Heart right ventricle (tissue), 16 donors: ENCODE data around the gene FGF7. TPM values are rescaled to one million over a fixed set of nuclear protein-coding genes. Genes with fewer than 3 reads are reported as not detected.

Experiments
- ATAC-seq, 8 donors: fragments of 200-7000 bp; cut with Tn5 transposase; one replicate each; pipeline ENCODE4 v1.9.1; 2020; ENCODE audit warnings: mild to moderate bottlenecking in 8 of 8, moderate library complexity in 8 of 8, moderate number of reproducible peaks in 1 of 8
- DNase-seq, 2 donors: peaks; one replicate each; pipeline ENCODE4 v3.0.0-alpha.2; 2020
- H3K27ac ChIP-seq, 10 donors: fragments of 200-600 bp; sonication (generic) in 2 of 10; one replicate each; pipeline versions ENCODE4 v1.5.0 to v1.8.0; 2020 to 2022; ENCODE audit warnings: mild to moderate bottlenecking in 3 of 10
- H3K27me3 ChIP-seq, 7 donors: fragments of 200-600 bp; one replicate each; pipeline ENCODE4 v1.8.0; 2021 to 2022; ENCODE audit warnings: mild to moderate bottlenecking in 2 of 7
- H3K36me3 ChIP-seq, 9 donors: fragments of 200-600 bp; sonication (generic) in 1 of 9; one replicate each; pipeline versions ENCODE4 v1.5.0 to v1.8.0; 2020 to 2022; ENCODE audit warnings: mild to moderate bottlenecking in 2 of 9
- H3K4me1 ChIP-seq, 9 donors: fragments of 200-600 bp; sonication (generic) in 1 of 9; one replicate each; pipeline versions ENCODE4 v1.5.0 to v1.8.0; 2020 to 2022; ENCODE audit warnings: mild to moderate bottlenecking in 4 of 9
- H3K4me3 ChIP-seq, 10 donors: fragments of 200-600 bp; sonication (generic) in 2 of 10; one replicate each; pipeline versions ENCODE4 v1.5.0 to v1.8.0; 2020 to 2022; ENCODE audit warnings: mild to moderate bottlenecking in 7 of 10, moderate library complexity in 2 of 10
- H3K9me3 ChIP-seq, 11 donors: fragments of 200-600 bp in 10 of 11; sonication (generic) in 2 of 11; one replicate each; pipeline versions ENCODE4 v1.5.0 to v1.8.0; 2013 to 2022; ENCODE audit warnings: mild to moderate bottlenecking in 2 of 11, control low read depth in 1 of 11, moderate library complexity in 1 of 11
- WGBS, 2 donors: extraction: QIAGEN DNeasy Blood & Tissue Kit; methylation state at CpG; one replicate each; pipeline ENCODE4 v1.1.7; 2013; ENCODE audit warnings: inconsistent platforms in 1 of 2; 5-methylcytosine and 5-hydroxymethylcytosine counted together
- intact Hi-C, 10 donors: fragments of 100-400 bp; cut with DNase I; formaldehyde crosslinking; loops; one replicate each; pipeline versions ENCODE4 v1.11.1 to v1.14.2; 2022
- polyA plus RNA-seq, 2 donors: library from polyadenylated mRNA; stranded (reverse); fragments of 200-250 nt; gene quantifications; one replicate each; pipeline ENCODE4 v1.2.3, GENCODE V29; 2013
- total RNA-seq, 10 donors: library from RNA; stranded (reverse); fragmentation: NEBNext Ultra II Directional in 3 of 10; extraction: Animal tissue kit (Norgen Biotek cat#: 25700) in 3 of 10; gene quantifications; one replicate each; pipeline versions ENCODE4 v1.2.1 to v1.2.4, GENCODE V29; 2021 to 2023
- TF ChIP-seq, protein P1 (sequence below), 9 donors: fragments of 200-600 bp; sonication (generic) in 2 of 9; IDR thresholded peaks; one replicate each; pipeline versions ENCODE4 v1.5.0 to v1.8.0; 2021 to 2022; ENCODE audit warnings: antibody characterized with exemption in 9 of 9, mild to moderate bottlenecking in 5 of 9, moderate library complexity in 1 of 9
- donor health status: Arrhythmogenic right ventricular cardiomyopathy.
- donor health status: ischemic (EF 13 %, LVEDD 7.1; RV severe dilation, severe dysfunction).
- donor health status: healthy with polysubstance abuse.
- donor health status: DM: no; HTN: yes; CAD: no.
- donor health status: DM: no; HTN: no; CAD: no.
- donor health status: ischemic (EF 25% LVEDD 6.9; RV normal size, moderate dysfunction).
- donor health status: ischemic (EF 25% LVEDD 5.7; RV mildly dilated, moderate dysfunction).
- donor health status: healthy.
- donor health status: DM: yes; HTN: yes; CAD: no.
- donor health status: Ischemic cardiomyopathy.
- donor health status: ischemic (EF 35%, LVEDD 5.7; RV mildly dilated, moderate dysfunction).
- donor health status: nonischemic (EF 11% LVEDD 7.7; RV severe dilation, severe dysfunction).
- donor health status: DM: yes; HTN: yes; CAD: no.
- donor health status: PGD.
- donor health status: ischemic (EF 29% LVEDD 5.4; RV normal size, mild dysfunction).
- donor health status: nonischemic (EF 23%, LVEDD 6.1; RV moderate dilation, normal function).

Gene FGF7
- total and polyA plus RNA-seq, 12 donors = 9.4 to 44.2 (median 22.2) TPM

DNA sequence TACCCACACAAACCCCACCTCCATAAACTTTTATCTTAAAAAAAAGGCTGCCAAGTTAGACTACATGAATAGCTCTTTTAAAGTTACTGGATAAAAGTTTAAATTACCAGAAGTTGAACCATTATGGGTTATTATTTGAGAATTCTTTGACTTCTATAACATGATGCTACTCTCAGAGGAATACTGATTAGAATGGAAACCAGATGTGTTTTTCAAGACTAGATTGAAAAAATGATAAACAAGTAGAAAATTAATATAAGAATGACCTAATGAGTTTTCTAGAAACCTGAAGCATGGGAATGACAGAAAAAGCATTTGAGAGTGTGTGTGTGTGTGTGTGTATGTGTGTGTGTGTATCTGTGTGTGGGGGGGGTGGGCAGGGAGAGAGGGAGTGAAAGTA, 12.4 kb upstream of the FGF7 start:
- H3K4me3 ChIP-seq = no peak overlapping the region
- intact Hi-C loops = loop anchor here in 3 of 10 donors (10.0 kb wide), 3 partner anchors 166 to 556 kb away; no protein-coding TSS in a partner anchor
- H3K4me1 ChIP-seq = no peaks in the 10 kb centered on the region
- H3K27me3 ChIP-seq = no peaks in the 10 kb centered on the region
- H3K27ac ChIP-seq = no peak overlapping the region
- H3K36me3 ChIP-seq = no peaks in the 10 kb centered on the region
- no peaks in the 10 kb centered on the region for H3K9me3 ChIP-seq
- TF ChIP-seq, protein P1, sequence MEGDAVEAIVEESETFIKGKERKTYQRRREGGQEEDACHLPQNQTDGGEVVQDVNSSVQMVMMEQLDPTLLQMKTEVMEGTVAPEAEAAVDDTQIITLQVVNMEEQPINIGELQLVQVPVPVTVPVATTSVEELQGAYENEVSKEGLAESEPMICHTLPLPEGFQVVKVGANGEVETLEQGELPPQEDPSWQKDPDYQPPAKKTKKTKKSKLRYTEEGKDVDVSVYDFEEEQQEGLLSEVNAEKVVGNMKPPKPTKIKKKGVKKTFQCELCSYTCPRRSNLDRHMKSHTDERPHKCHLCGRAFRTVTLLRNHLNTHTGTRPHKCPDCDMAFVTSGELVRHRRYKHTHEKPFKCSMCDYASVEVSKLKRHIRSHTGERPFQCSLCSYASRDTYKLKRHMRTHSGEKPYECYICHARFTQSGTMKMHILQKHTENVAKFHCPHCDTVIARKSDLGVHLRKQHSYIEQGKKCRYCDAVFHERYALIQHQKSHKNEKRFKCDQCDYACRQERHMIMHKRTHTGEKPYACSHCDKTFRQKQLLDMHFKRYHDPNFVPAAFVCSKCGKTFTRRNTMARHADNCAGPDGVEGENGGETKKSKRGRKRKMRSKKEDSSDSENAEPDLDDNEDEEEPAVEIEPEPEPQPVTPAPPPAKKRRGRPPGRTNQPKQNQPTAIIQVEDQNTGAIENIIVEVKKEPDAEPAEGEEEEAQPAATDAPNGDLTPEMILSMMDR (IDR thresholded peaks at IDR 0.05) = no peak
- no peak for ATAC-seq
- no peak for DNase-seq

DNA sequence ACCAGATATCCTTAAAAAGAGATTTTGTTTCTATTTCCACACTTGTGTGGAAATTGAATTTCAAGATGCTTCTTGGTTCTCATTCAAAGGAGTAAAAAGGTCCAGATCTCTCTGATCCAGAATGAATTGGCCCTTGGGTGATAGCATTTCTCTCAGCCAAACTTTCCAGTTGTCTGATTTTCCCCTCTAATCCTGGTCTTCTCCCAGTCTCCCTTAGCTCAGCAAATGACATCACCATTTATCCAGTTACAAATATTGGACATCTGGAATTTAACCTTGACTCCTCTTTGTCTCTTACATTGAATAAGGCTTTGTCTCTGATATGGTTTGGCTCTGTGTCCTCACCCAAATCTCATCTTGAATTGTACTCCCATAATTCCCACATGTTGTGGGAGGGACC, 10.2 kb upstream of the FGF7 start:
- TF ChIP-seq, protein P1 (IDR thresholded peaks at IDR 0.05) = no peak
- Histone ChIP-seq H3K4me3 (no peak overlapping the region), H3K27ac (no peak overlapping the region), H3K9me3 (peaks cover 0 to 5% (median 0%) of the 10 kb centered on the region in 11 donors), H3K4me1 (no peaks in the 10 kb centered on the region), H3K27me3 (no peaks in the 10 kb centered on the region), H3K36me3 (no peaks in the 10 kb centered on the region)
- ATAC-seq (no peak), DNase-seq (no peak)
- intact Hi-C loops = loop anchor here in 3 of 10 donors (10.0 kb wide), 3 partner anchors 168 to 558 kb away; no protein-coding TSS in a partner anchor

DNA sequence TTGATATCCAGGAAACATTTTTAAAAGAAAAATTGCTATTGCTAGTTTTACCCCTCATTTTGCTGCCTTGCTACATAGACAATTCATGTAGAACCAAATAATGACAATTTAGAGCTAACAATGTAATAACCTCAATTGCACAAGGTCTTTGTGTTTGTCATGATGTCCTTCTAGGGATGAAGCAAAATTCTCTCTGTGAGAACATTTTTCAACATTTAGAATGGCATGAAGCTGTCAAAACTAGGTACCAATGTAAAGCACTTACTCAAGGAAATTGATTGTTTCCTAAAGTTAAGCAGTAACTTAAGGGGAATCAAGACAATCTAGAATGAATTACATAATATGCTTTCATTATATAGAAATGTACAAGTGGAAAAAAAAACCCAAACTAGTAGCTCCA, 7.9 kb upstream of the FGF7 start:
- peaks cover 0 to 5% (median 0%) of the 10 kb centered on the region in 11 donors for H3K9me3 ChIP-seq
- H3K36me3 ChIP-seq = no peaks in the 10 kb centered on the region
- ATAC-seq = no peak
- no peak overlapping the region for H3K27ac ChIP-seq
- TF ChIP-seq, protein P1 (IDR thresholded peaks at IDR 0.05) = no peak
- intact Hi-C loops = loop anchor here in 3 of 10 donors (10.0 kb wide), 3 partner anchors 170 to 560 kb away; no protein-coding TSS in a partner anchor
- H3K27me3 ChIP-seq = no peaks in the 10 kb centered on the region
- no peak for DNase-seq
- no peak overlapping the region for H3K4me3 ChIP-seq
- H3K4me1 ChIP-seq = no peaks in the 10 kb centered on the region

DNA sequence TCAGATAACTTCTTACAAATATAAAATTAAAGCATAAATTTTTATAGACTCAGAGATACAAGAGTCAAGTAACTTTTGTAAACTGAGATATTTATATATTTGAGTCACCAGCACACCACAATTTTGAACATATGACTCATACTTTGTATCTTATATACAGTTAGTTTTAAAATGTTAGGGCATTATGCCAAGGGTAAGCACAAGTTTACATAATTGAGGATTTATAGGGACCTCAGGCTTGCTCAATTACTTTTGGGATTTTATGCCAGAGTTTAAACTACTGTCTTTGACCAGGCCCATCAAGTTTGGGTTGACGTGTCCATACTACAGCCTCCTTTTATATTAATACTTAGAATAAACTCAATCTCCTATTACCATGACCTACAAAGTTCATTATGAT, 7.4 kb upstream of the FGF7 start:
- intact Hi-C loops = loop anchor here in 3 of 10 donors (10.0 kb wide), 3 partner anchors 171 to 561 kb away; no protein-coding TSS in a partner anchor
- no peaks in the 10 kb centered on the region for H3K27me3 ChIP-seq
- H3K27ac ChIP-seq = no peak overlapping the region
- H3K4me1 ChIP-seq = no peaks in the 10 kb centered on the region
- no peak for ATAC-seq
- no peak overlapping the region for H3K4me3 ChIP-seq
- 80 to 94% methylated on average over 1 of the region's 1 CpG for WGBS, 2 donors
- TF ChIP-seq, protein P1 (IDR thresholded peaks at IDR 0.05) = no peak
- no peaks in the 10 kb centered on the region for H3K36me3 ChIP-seq
- H3K9me3 ChIP-seq = peaks cover 0 to 5% (median 0%) of the 10 kb centered on the region in 11 donors
- no peak for DNase-seq
